HepG2 (cell line): Measurements from ENCODE around the gene PKIG. TPM values are rescaled to one million over a fixed set of nuclear protein-coding genes. Genes with fewer than 3 reads are reported as not detected.
A peak's percentile ranks its signal among the peaks of the same experiment; 100 is the strongest.

Experiments used
- ARNT ChIP-seq: fragments of 450-650 bp; IDR thresholded peaks from 2 replicates; pipeline ENCODE4 v1.6.1; 2017
- ATRX ChIP-seq: sonication (generic); formaldehyde crosslinking; IDR thresholded peaks from 2 replicates; pipeline ENCODE4 v1.4.0; 2020; ENCODE audit warnings: missing genetic modification reagents, borderline replicate concordance
- SSRP1 ChIP-seq: IDR thresholded peaks from 2 replicates; pipeline ENCODE4 v1.6.1; 2016; ENCODE audit warnings: control low read depth
- U2AF1 ChIP-seq: fragments of 200-400 bp; formaldehyde crosslinking; optimal IDR thresholded peaks from 2 replicates; pipeline ENCODE3; 2017; ENCODE audit warnings: mild to moderate bottlenecking, low read depth, low read length
- ZNF101 ChIP-seq: sonication (generic); formaldehyde crosslinking; IDR thresholded peaks from 2 replicates; pipeline ENCODE4 v1.4.0; 2020; ENCODE audit warnings: mild to moderate bottlenecking, low read depth, missing genetic modification reagents, borderline replicate concordance
- ZNF136 ChIP-seq: sonication (generic); formaldehyde crosslinking; IDR thresholded peaks from 2 replicates; pipeline ENCODE4 v1.8.1; 2022; ENCODE audit warnings: low read depth, mild to moderate bottlenecking, moderate library complexity, missing genetic modification reagents
- ZNF264 ChIP-seq: sonication (generic); formaldehyde crosslinking; IDR thresholded peaks from 2 replicates; pipeline ENCODE4 v1.4.0; 2020; ENCODE audit warnings: missing genetic modification reagents
- ZNF326 ChIP-seq: sonication (generic); formaldehyde crosslinking; IDR thresholded peaks from 2 replicates; pipeline ENCODE4 v1.4.0; 2020; ENCODE audit warnings: missing genetic modification reagents, borderline replicate concordance
- ZNF383 ChIP-seq: sonication (generic); formaldehyde crosslinking; IDR thresholded peaks from 2 replicates; pipeline ENCODE4 v1.4.0; 2020; ENCODE audit warnings: missing genetic modification reagents, mild to moderate bottlenecking, borderline replicate concordance
- ZNF607 ChIP-seq: sonication (generic); formaldehyde crosslinking; IDR thresholded peaks from 2 replicates; pipeline ENCODE4 v1.5.1; 2020; ENCODE audit warnings: missing genetic modification reagents, mild to moderate bottlenecking, borderline replicate concordance
- ZSCAN30 ChIP-seq: sonication (generic); formaldehyde crosslinking; IDR thresholded peaks from 2 replicates; pipeline ENCODE4 v1.5.0; 2020; ENCODE audit warnings: mild to moderate bottlenecking, missing genetic modification reagents
- polyA plus RNA-seq, 8 experiments: library from polyadenylated mRNA; depleted of rRNA in 3 of 8; stranded (reverse) in 7 of 8; unstranded in 1 of 8; fragments of >200 nt; fragmentation: Illumina TruSeq in 4 of 8; extraction: Trizol in 4 of 8; gene quantifications; 2 replicates each; pipeline versions ENCODE4 v1.2.1 to v1.2.3, GENCODE V29; 2011 to 2016; ENCODE audit warnings: low read depth in 4 of 8, missing spikeins in 1 of 8, mixed read lengths in 1 of 8; ENCODE audit not compliant: insufficient read depth in 1 of 8
- total RNA-seq, 5 experiments: library from RNA; depleted of rRNA; stranded (reverse); fragments of >200 nt; fragmentation: Illumina TruSeq; extraction: Trizol; gene quantifications; 2 replicates each; pipeline ENCODE4 v1.2.3, GENCODE V29; 2016; ENCODE audit warnings: low read depth in 1 of 5
- TF ChIP-seq, protein P1 (sequence below): sonication (generic); formaldehyde crosslinking; IDR thresholded peaks from 2 replicates; pipeline ENCODE4 v1.4.0; 2020; ENCODE audit warnings: mild to moderate bottlenecking, missing genetic modification reagents, borderline replicate concordance
- TF ChIP-seq, protein P2 (sequence below): sonication (generic); formaldehyde crosslinking; IDR thresholded peaks from 2 replicates; pipeline ENCODE4 v1.4.0; 2020; ENCODE audit warnings: missing genetic modification reagents
- TF ChIP-seq, protein P3 (sequence below): IDR thresholded peaks from 2 replicates; pipeline ENCODE4 v1.6.1; 2016; ENCODE audit warnings: low read depth, control low read depth
- TF ChIP-seq, protein P4 (sequence below): sonication (generic); formaldehyde crosslinking; IDR thresholded peaks from 2 replicates; pipeline ENCODE4 v1.4.0; 2020; ENCODE audit warnings: mild to moderate bottlenecking, missing genetic modification reagents
- TF ChIP-seq, protein P5 (sequence below): sonication (generic); formaldehyde crosslinking; IDR thresholded peaks from 2 replicates; pipeline ENCODE4 v1.4.0; 2020; ENCODE audit warnings: missing genetic modification reagents, low read depth, mild to moderate bottlenecking, borderline replicate concordance
- TF ChIP-seq, protein P6 (sequence below): sonication (generic); formaldehyde crosslinking; IDR thresholded peaks from 2 replicates; pipeline ENCODE4 v1.4.0; 2020; ENCODE audit warnings: missing genetic modification reagents

Gene PKIG
- total and polyA plus RNA-seq, 2 of the 13 experiments (the other 11 are each of a cell fraction or from before 2014, with no cell fraction given), result 30.8 to 44.5 TPM

DNA sequence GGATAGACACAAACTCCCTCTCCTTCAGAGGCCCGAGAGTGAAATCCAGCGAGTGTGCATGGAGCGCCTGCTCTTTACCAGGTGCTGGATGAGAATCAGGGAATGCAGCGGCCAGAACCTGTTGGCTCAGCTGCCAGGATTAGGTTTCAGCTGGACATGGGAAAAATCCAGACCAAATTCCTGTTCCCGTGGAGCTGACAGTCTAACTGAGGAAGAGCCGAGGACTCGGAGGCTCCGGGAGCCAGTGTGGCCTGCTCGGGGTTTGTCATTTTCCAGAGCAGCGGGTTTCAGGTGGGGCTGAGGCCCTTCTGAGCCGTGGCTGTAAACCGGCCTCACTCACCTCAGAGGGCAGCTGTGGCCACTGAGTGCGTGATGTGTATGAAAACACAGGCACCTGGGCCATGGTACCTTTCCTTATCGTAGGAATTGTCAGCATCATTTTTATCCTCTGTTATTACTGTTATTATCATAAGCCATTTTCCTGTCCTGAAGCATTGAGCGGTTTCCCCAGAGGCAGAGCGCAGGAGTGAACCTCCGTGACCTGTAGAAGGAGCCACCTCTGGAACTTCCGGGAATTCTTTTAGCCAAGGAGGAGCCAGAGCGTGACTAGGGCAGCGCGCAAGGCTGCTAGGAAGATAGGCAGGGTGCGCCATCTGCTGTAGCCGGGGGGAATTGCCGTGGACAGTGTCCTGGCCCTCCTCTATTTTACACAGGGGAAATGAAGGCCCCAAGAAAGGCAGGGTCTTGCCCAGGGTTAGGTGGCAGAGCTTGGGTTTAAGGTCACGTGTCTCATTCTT is 27.3 kb downstream of the PKIG start (continued):
- peak; percentile 84 for TF ChIP-seq SSRP1
- TF ChIP-seq ZNF383 (CRISPR knock-in tag), result peak; percentile 92; the same call in 1 of the 2 replicates
- no peak for TF ChIP-seq ZNF101 (CRISPR knock-in tag)
- TF ChIP-seq ZNF326 (CRISPR knock-in tag), result no peak
- no peak for TF ChIP-seq ARNT
- TF ChIP-seq, protein P1, sequence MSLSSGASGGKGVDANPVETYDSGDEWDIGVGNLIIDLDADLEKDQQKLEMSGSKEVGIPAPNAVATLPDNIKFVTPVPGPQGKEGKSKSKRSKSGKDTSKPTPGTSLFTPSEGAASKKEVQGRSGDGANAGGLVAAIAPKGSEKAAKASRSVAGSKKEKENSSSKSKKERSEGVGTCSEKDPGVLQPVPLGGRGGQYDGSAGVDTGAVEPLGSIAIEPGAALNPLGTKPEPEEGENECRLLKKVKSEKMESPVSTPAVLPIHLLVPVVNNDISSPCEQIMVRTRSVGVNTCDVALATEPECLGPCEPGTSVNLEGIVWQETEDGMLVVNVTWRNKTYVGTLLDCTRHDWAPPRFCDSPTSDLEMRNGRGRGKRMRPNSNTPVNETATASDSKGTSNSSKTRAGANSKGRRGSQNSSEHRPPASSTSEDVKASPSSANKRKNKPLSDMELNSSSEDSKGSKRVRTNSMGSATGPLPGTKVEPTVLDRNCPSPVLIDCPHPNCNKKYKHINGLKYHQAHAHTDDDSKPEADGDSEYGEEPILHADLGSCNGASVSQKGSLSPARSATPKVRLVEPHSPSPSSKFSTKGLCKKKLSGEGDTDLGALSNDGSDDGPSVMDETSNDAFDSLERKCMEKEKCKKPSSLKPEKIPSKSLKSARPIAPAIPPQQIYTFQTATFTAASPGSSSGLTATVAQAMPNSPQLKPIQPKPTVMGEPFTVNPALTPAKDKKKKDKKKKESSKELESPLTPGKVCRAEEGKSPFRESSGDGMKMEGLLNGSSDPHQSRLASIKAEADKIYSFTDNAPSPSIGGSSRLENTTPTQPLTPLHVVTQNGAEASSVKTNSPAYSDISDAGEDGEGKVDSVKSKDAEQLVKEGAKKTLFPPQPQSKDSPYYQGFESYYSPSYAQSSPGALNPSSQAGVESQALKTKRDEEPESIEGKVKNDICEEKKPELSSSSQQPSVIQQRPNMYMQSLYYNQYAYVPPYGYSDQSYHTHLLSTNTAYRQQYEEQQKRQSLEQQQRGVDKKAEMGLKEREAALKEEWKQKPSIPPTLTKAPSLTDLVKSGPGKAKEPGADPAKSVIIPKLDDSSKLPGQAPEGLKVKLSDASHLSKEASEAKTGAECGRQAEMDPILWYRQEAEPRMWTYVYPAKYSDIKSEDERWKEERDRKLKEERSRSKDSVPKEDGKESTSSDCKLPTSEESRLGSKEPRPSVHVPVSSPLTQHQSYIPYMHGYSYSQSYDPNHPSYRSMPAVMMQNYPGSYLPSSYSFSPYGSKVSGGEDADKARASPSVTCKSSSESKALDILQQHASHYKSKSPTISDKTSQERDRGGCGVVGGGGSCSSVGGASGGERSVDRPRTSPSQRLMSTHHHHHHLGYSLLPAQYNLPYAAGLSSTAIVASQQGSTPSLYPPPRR, result no peak
- TF ChIP-seq, protein P2, sequence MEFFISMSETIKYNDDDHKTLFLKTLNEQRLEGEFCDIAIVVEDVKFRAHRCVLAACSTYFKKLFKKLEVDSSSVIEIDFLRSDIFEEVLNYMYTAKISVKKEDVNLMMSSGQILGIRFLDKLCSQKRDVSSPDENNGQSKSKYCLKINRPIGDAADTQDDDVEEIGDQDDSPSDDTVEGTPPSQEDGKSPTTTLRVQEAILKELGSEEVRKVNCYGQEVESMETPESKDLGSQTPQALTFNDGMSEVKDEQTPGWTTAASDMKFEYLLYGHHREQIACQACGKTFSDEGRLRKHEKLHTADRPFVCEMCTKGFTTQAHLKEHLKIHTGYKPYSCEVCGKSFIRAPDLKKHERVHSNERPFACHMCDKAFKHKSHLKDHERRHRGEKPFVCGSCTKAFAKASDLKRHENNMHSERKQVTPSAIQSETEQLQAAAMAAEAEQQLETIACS, result 0 out of 2 replicates have a peak, but pooled peaks have one; percentile 18
- TF ChIP-seq ZSCAN30 (CRISPR knock-in tag), result peak; percentile 87
- no peak; the same call in 1 of the 2 replicates for TF ChIP-seq ZNF264 (CRISPR knock-in tag)
- TF ChIP-seq, protein P3, sequence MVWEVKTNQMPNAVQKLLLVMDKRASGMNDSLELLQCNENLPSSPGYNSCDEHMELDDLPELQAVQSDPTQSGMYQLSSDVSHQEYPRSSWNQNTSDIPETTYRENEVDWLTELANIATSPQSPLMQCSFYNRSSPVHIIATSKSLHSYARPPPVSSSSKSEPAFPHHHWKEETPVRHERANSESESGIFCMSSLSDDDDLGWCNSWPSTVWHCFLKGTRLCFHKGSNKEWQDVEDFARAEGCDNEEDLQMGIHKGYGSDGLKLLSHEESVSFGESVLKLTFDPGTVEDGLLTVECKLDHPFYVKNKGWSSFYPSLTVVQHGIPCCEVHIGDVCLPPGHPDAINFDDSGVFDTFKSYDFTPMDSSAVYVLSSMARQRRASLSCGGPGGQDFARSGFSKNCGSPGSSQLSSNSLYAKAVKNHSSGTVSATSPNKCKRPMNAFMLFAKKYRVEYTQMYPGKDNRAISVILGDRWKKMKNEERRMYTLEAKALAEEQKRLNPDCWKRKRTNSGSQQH (CRISPR knock-in tag), result peak; percentile 90
- peak; percentile 85 for TF ChIP-seq U2AF1
- TF ChIP-seq, protein P4, sequence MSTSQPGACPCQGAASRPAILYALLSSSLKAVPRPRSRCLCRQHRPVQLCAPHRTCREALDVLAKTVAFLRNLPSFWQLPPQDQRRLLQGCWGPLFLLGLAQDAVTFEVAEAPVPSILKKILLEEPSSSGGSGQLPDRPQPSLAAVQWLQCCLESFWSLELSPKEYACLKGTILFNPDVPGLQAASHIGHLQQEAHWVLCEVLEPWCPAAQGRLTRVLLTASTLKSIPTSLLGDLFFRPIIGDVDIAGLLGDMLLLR (CRISPR knock-in tag), result peak; percentile 89; the same call in 1 of the 2 replicates
- TF ChIP-seq ZNF607 (CRISPR knock-in tag), result peak; percentile 59; the same call in 1 of the 2 replicates
- TF ChIP-seq ZNF136 (CRISPR knock-in tag), result peak; percentile 91; the same call in 1 of the 2 replicates
- peak; percentile 81; the same call in 1 of the 2 replicates for TF ChIP-seq ATRX (CRISPR knock-in tag)
- TF ChIP-seq, protein P5, sequence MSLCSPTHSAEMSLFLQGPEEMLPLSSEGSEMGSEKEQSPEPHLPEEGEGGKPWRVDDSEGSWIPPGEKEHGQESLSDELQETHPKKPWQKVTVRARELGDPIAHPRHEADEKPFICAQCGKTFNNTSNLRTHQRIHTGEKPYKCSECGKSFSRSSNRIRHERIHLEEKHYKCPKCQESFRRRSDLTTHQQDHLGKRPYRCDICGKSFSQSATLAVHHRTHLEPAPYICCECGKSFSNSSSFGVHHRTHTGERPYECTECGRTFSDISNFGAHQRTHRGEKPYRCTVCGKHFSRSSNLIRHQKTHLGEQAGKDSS (CRISPR knock-in tag), result peak; percentile 92; the same call in 1 of the 2 replicates
- TF ChIP-seq, protein P6, sequence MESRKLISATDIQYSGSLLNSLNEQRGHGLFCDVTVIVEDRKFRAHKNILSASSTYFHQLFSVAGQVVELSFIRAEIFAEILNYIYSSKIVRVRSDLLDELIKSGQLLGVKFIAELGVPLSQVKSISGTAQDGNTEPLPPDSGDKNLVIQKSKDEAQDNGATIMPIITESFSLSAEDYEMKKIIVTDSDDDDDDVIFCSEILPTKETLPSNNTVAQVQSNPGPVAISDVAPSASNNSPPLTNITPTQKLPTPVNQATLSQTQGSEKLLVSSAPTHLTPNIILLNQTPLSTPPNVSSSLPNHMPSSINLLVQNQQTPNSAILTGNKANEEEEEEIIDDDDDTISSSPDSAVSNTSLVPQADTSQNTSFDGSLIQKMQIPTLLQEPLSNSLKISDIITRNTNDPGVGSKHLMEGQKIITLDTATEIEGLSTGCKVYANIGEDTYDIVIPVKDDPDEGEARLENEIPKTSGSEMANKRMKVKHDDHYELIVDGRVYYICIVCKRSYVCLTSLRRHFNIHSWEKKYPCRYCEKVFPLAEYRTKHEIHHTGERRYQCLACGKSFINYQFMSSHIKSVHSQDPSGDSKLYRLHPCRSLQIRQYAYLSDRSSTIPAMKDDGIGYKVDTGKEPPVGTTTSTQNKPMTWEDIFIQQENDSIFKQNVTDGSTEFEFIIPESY, result peak; percentile 64; the same call in 1 of the 2 replicates
